LNCaP clone FGC (cell line): ENCODE results near the gene SV2C.

Experiments
- DNase-seq: peaks from one replicate; pipeline ENCODE4 v3.0.0-alpha.2; 2011; ENCODE audit warnings: low read depth
- H3K4me3 ChIP-seq: 2 replicates; pipeline ENCODE4 v1.5.1; 2011; ENCODE audit warnings: mild to moderate bottlenecking, low read depth, low read length, control low read depth
- TF ChIP-seq, protein P1 (sequence below): IDR thresholded peaks from 2 replicates; pipeline ENCODE4 v1.5.1; 2012; ENCODE audit warnings: mild to moderate bottlenecking; ENCODE audit not compliant: control insufficient read depth, insufficient read depth; ENCODE audit errors: extremely low read depth

Gene SV2C

DNA sequence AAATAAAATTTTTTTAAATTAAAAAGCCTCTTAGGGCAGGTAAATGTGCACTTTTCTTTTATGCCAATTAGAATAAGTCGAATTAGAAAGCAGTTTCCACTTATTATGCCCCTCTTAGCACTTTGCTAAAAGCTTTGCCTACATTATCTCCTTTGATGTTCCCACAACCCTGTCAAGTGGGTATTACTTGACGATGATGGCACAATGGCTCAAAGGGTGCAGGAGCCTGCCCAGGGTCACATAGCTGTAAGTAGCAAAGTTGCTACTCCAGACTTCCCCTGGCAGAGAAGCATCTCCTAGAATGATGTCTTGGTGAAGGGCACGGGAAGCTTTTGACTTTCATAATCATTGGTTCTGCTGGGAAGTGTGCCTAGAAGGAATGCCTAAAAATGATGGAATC is 301.5 kb downstream of the SV2C start:
- no peak overlapping the region for H3K4me3 ChIP-seq
- DNase-seq = no peak
- TF ChIP-seq, protein P1, sequence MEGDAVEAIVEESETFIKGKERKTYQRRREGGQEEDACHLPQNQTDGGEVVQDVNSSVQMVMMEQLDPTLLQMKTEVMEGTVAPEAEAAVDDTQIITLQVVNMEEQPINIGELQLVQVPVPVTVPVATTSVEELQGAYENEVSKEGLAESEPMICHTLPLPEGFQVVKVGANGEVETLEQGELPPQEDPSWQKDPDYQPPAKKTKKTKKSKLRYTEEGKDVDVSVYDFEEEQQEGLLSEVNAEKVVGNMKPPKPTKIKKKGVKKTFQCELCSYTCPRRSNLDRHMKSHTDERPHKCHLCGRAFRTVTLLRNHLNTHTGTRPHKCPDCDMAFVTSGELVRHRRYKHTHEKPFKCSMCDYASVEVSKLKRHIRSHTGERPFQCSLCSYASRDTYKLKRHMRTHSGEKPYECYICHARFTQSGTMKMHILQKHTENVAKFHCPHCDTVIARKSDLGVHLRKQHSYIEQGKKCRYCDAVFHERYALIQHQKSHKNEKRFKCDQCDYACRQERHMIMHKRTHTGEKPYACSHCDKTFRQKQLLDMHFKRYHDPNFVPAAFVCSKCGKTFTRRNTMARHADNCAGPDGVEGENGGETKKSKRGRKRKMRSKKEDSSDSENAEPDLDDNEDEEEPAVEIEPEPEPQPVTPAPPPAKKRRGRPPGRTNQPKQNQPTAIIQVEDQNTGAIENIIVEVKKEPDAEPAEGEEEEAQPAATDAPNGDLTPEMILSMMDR = no peak

DNA sequence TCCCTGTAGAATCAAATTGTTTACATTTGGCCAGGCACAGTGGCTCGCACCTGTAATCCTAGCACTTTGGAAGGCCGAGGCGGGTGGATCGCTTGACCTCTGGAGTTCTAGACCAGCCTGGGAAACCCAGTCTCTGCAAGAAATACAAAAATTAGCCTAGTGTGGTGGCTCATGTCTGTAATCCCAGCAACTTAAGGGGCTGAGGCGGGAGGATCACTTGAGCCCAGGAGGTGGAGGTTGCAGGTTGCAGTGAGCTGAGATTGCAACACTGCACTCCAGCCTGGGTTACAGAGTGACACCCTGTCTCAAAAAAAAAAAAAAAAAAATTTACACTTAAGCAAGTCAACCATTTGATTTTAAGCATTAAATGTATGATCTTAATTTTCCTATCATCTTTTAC is 302.4 kb downstream of the SV2C start:
- TF ChIP-seq, protein P1 = no peak
- DNase-seq = no peak
- no peak overlapping the region for H3K4me3 ChIP-seq

DNA sequence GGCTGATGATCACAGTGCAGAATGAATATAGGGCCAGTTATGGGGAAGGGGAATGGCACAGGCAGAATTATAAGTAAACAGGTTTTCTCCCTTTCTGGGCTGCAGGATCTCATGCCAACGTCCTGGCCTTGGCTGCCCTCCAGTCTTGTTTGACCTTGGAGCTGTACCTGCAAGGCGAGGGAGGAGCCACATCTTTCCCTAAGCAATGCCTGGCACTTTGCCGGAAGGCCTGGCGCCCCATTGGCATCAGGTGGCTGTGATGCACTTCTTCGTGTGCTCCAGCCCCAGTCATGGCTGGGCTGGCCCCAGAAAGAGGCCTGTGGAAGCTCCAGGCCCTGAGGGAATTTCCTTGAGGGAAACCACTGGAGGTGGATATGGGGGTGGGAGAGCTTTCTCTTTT is 303.2 kb downstream of the SV2C start:
- TF ChIP-seq, protein P1 = no peak
- DNase-seq = peak; percentile 87
- no peak overlapping the region for H3K4me3 ChIP-seq

DNA sequence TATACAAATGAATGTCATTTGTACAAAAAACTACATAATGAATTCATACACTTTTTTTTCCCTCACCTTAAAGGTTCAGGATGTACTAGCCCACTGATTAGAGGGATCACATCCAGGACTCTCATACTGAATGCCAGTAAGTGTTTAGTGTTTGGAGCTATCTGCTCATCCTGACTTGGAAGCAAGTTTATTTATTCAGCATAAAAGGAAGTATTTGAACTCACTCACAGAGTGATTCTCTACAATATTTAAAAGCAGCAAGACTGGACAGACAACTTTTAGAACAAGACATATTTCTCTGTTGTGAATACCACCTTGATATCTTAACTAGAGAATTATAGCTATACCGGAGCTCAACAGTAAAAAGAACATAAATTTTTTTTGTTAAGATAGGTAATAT is 305.1 kb downstream of the SV2C start:
- H3K4me3 ChIP-seq = peak overlapping the region; percentile 19; the same call in 1 of the 2 replicates
- DNase-seq = peak; percentile 98
- TF ChIP-seq, protein P1 = no peak

DNA sequence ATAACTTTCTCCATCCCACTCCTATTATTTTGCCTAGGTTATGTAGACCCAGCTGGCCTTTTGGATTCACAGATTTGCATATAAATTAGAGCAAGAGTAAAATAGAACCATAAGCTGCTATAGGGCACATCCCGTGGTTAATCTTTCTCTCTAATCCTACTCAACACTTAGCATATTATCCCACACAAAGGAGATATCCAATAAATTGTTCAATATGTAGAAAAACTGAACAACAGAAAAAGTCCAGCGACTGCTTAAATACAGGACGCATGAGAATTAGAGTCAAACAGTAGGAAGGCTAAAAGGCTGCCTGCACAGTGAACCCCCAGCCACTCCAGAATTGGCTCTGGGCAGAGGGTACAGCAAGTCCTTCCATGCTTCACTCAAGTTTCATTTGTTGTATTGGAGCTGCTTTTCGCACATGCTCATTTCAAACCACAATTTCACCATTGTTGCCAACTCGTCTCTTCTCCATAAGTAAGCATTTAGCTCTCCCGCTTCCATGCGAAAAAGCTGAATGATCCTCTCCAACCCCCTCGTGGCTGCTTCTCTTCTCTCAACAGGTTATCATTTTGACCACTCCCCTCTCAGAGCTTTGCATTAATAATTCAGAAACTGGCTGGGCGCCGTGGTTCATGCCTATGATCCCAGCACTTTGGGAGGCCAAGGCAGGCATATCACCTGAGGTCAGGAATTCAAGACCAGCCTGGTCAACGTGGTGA is 305.8 kb downstream of the SV2C start:
- DNase-seq = no peak
- TF ChIP-seq, protein P1 = no peak
- H3K4me3 ChIP-seq = peak overlapping the region; percentile 19

DNA sequence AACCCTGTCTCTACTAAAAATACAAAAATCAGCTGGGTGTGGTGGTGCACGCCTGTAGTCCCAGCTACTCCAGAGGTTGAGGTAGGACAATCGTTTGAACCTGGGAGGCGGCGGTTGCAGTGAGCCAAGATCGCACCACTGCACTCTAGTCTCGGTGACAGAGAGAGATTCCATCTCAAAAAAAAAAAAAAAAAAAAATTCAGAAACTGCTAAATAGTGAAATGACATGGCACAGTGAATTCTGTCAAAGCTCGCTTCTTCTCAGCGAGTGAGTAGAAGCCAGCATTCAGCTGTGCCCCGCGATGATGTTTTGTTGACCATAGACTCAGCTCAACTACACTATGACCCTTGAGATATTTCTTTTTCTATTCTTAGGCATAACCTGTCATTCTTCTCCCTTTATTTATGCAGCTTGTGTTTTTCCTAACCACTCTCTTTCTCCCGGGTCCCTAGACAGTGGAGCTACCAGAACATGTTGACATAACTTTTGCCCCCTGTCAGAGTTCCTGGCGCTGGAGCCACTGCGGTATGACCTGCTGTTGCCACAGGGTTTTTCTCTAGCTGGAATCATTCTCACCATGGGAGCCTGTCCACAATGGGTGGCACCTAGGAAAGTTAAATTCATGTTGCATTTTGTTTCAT is 306.5 kb downstream of the SV2C start:
- DNase-seq = no peak
- no peak overlapping the region for H3K4me3 ChIP-seq
- TF ChIP-seq, protein P1 = no peak
